ENCODE data around the gene NDUFB2.

GRCh38 chr7:140724706-140725105, 28.2 kb downstream of the NDUFB2 start:
- no peak for TF ChIP-seq EP300 (IDR thresholded peaks at IDR 0.05; ENCODE audit: low read depth)
- TF ChIP-seq, protein P1, sequence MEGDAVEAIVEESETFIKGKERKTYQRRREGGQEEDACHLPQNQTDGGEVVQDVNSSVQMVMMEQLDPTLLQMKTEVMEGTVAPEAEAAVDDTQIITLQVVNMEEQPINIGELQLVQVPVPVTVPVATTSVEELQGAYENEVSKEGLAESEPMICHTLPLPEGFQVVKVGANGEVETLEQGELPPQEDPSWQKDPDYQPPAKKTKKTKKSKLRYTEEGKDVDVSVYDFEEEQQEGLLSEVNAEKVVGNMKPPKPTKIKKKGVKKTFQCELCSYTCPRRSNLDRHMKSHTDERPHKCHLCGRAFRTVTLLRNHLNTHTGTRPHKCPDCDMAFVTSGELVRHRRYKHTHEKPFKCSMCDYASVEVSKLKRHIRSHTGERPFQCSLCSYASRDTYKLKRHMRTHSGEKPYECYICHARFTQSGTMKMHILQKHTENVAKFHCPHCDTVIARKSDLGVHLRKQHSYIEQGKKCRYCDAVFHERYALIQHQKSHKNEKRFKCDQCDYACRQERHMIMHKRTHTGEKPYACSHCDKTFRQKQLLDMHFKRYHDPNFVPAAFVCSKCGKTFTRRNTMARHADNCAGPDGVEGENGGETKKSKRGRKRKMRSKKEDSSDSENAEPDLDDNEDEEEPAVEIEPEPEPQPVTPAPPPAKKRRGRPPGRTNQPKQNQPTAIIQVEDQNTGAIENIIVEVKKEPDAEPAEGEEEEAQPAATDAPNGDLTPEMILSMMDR (IDR thresholded peaks at IDR 0.05): no peak
- no peak for TF ChIP-seq POLR2A (IDR thresholded peaks at IDR 0.05)

Data from transverse colon (tissue), 3 donors.